T follicular helper cell (primary cell): ENCODE results near the gene USP24.
"Not testable (repeated sequence)": the region's sequence is repeated elsewhere in the genome, so short reads cannot be mapped to it uniquely, and the experiment has no call there.

Source experiments
- DNase-seq: peaks from one replicate; pipeline ENCODE4 v3.0.0-alpha.2; 2020; ENCODE audit warnings: low read depth

The USP24 gene

DNA sequence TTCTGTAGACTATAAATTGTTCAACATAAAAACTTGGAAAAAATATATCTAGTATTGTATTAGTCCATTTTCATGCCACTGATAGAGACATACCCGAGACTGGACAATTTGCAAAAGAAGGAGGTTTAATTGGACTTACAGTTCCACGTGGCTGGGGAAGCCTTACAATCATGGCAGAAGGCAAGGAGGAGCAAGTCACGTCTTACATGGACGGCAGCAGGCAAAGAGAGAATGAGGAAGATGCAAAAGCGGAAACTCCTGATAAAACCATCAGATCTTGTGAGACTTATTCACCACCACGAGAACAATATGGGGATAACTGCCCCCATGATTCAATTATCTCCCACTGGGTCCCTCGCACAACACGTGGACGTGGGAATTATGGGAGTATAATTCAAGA, 15.4 kb downstream of the USP24 start:
- not testable (repeated sequence) for DNase-seq

DNA sequence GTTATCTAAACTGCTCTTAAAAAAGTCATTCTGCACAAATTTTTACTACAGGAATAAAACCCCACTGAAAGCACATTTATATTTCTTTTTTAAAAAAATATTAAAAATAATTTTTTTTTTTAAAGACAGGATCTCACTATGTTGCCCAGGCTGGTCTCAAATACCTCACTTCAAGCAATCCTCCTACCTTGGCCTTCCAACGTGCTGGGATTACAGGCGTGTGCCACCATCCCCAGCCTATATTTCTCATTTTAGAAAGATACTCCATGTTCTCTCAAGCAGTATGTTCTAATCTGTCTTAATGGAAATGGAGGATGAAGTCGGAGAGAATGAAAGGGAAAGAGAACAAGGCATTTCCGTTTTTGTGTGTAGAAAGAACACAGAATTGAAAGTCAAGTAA, 17.1 kb downstream of the USP24 start:
- no peak for DNase-seq

DNA sequence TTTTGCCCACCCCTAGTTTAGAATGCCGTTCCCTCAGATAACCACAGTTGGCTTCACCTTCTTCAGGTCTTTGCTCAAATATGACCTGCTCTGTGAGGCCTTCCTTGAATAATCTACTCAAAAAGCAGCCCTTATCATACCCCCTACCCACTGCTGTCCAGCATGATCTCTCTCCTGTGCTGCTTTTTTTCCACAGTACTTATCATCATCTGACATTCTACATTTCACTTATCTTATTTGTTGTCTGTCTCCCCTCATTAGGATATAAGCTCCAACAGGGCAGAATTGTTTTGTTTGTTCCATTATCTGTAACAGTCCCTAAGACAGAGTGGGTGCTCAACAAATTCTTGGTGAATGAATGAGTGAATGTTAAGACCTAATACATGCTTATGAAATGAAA, 18.1 kb downstream of the USP24 start:
- no peak for DNase-seq

DNA sequence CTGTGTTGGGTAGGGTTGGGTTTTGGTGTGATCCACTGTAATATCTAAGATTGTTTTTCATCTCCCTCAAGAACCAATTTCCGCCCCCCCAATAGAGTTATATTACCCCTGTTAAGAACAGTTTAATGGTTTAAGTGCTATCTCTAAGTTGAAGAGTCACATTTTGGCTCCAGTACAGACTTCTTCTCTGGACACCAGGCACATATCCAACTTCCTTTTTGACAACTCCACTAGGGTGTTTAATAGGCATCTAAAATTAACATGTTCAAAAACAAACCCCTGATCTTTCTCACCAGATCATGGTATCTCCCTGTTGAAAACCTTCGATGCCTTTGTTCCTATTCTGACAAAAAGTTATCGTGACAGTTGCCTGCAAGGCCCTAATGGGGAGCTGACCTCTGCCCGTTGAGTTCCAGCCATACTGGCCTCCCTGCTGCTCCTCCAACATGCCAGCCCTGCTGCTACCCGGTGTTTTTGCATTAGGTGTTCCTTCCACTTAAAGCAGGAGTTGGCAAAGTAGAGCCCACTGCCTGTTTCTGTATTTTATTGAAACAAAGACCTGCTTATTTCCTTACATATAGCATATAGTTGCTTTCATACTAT, 18.6 kb downstream of the USP24 start:
- DNase-seq, result no peak

DNA sequence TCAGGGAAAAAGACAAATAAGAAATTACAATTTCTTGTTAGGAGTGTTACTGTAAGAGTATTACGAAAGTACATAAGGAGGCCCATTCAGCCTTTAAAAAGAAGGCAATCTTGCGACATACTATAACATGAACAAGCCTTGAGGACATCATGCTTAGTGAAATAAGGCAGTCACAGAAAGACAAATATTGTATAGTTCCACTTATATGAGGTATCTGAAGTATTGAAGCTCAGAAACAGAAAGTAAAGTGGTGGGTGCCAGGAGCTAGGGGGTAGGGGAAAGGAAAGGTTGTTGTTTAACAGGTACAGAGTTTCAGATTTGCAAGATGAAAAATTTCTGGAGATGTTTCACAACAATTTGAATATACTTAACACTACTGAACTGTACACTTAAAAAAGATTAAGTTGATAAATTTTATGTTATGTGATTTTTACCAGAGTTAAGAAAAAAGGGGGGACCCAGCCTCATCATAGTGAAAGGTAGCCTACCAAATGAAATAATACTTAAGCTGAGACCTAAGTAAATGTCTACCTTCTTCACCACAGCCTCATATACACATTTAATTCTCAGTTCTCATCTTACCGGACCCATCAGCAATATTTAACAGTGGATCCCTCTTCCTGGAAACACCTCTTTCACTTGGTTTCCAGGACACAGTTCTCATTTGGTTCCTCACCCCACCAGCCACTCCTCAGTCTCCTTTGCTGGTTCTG, 19.5 kb downstream of the USP24 start:
- DNase-seq, result no peak

DNA sequence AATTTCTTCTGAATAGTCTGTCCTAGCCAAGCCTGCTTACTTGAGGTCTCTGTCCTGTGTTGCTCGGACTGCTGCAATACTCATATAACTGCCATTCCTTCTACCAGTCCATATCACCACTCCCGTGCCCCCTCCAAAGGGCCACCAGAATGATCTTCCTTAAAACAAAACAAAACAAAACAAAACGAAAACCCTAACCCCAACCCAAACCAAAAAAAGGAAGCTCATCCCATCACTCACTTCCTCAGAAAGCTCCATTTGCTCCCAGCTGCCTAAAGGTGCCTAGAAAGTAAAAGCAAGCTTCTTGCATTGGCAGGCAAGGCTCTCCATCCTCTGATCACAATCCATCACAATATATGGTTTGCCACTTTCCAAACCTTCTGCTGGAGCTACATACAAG, 20.3 kb downstream of the USP24 start:
- DNase-seq, result no peak

DNA sequence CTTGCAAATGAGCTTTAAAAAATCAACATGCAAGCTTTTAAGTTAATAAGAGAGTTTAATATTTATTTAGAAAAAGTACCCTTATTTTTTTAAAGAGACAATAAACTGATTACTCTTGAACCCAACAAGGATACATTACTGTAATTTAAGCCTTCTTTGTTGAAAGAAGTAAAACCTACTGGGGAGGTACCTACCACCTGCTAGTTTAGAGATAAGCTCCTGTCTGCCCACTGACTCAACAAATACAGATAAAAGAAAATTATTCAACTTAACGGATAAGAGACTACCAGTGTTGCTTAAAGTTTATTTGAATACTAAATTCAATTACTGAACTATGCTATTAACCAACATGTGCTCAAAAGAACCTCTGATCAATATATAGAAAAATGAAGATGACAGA, 23.1 kb downstream of the USP24 start:
- DNase-seq, result no peak

DNA sequence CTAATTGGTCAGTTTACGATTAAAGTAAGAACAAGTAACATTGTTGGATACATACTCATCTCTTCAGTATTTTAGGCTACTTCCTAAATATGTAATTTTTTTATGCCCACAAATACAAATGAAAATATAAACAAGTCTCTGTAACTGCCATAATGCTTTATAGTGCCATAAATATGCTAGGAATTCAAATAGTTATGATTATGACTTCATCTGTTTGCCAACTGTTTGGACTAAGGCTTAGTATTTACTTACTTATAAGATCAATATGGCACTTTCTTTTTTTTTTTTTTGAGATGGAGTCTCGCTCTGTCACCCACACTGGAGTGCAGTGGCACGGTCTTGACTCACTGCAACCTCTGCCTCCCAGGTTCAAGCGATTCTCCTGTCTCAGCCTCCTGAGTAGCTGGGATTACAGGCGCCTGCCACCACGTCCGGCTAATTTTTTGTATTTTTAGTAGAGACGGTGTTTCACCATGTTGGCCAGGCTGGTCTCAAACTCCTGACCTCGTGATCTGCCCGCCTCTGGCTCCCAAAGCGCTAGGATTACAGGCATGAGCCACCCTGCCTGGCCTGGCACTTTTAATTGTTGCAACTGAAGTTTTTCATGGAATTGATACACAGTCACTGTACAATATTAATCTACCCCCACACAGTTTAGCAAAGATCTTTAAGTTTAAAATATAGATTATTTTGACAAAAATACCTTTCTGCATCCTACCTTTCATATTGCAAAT, 23.8 kb downstream of the USP24 start:
- DNase-seq, result not testable (repeated sequence)

DNA sequence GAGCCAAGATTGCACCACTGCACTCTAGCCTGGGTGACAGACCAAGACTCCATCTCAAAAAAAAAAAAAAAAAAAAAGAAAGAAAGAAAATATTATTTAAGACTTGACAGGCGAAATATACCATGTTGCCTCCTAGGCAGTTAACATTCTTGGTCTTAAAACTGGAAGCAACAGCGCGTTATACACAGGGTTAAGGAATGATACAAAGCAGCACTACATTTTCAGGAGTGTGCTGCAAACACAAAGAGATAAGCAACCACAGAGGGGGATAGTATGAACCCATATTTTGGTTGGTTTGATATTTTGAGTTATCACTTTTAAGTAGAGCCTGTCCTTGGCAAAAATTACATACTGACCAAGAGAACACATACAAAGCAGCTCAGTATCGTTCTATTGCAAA, 25.1 kb downstream of the USP24 start:
- DNase-seq, result no peak

DNA sequence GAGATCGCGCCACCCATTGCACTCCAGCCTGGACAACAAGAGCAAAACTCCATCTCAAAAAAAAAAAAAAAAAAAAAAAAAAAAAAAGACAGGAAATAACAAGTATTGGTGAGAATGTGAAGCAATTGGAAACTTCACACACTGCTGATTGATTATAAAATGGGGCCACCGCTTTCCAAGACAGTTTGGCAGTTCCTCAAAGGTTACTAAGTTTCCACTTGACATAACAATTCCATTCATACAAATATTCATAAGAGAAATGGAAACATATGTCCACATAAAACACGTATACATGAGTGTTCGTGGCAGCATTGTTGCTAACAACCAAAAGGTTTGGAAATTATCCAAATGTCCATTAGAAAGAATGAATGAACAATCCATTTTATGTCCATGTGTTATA, 26.3 kb downstream of the USP24 start:
- no peak for DNase-seq

DNA sequence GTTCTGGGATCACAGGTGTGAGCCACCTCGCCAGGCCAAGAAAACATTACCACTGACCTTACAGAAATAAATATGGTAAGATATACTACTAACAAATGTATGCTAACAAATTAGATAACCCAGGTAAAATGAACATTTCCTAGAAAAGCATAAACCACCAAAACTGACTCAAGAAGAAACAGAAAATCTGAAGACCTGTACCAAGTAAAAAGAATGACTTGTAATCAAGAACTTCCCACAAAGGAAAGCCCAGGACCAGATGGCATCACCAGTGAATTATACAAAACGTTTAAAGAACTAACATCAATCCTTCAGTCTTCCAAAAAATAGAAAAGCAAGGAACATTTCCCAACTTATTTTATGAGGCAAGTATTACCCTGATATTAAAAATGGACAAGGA, 29.3 kb downstream of the USP24 start:
- no peak for DNase-seq

DNA sequence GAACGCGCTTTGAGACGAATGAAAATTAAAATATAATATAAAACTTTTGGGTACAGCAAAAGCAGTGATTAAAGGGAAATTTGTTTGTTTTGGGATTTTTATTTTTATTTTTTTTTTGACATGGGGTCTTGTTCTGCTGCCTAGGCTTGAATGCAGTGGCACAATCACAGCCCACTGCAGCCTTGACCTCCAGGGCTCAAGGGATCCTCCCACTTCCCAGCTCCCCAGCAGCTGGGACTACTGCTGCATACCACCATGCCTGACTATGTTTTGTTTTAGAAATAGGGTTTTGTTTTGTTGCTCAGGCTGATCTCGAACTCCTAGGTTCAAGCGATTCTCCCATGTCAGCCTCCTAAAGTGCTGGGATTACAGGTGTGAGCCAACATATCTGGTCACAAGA, 30.3 kb downstream of the USP24 start:
- DNase-seq, result no peak

DNA sequence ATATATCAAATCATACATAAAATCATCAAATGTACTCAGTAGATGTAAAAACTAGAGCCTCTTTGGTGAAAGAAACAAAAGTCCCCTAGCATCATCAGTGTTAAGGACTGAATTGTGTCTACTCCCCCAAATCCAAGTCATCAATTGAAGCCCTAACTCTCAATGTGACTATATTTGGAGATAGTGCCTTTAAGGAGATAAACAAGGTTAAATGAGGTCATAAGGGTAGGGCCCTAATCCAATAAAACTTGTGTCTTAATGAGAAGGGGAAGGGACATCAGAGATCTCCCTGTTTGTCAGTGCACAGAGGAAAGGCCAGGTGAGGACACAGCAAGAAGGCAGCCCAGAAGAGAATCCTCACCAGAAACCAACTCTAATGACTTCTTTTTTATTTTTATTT, 33.5 kb downstream of the USP24 start:
- DNase-seq, result no peak

DNA sequence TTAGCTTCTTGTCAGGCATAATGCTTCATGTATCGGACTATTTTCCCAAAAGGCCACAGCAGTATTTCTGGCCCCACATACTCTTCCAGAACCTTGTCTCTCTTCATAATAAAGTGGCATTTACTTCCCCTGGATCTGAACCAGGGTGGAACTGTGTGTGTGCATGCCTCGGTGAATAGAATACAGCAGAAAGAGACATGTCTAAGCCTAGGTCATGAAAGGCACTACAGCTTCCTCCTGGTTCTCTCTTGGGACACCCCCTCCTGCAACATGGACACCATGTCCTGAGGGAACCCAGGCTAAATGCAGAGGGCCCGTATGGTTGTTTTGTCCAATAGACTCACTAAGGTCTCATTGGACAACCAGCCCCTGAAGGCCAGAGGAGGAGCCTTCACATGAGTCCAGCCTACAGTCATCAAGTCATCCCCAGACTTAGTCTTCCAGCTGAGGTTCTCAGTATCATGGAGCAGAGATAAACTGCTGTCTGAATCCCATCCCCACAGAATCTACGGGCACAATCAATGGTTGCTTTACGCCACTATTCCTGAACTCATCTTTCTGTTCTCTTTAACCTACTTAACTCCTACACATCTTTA, 35.0 kb downstream of the USP24 start:
- DNase-seq, result no peak

DNA sequence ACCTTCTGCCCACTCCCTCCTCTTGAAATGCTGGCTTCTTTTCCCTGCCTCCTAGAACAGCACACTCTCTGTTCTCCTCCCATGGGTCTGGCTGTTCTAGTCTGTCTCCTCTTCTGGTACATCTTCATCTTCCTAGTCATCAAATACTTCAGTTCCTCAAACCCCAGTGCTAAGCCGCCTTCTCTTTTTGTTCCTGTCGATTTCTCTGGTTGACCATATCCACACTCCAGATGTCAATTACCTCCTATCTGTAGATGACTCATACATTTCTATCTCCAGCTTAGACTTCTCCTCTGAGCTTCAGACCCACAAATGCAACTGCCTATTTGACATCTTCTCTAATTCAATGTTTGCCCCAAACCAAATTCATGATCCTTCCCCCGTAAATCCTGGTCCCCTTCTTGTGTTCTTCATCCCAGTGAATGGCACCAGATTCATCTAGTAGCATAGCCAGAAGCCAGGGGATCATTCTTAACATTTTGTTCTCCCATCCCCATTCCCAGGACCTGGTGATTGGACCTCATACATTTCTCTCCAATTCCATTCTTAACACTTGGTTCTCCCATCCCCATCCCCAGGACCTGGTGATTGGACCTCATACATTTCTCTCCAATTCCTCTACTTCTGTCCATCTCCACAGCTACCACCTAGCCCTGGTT, 35.9 kb downstream of the USP24 start:
- no peak for DNase-seq

DNA sequence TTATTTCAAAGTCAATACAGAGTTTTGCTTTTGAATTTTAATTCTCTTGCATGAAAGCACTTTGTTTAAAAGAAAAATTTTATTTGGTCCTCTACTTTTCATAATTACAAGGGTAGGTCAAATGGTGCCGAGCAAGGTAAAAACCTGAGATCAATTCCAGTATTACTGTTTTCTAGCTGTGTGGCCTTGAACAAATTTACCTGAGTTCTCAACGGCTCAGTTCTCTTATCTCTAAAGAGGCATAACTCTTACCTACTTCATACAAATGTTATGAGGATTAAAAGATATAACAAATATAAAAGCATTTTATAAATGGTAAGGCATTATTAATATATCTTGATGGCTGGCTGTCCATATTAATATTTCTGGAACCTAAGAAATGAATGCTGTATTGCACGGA, 42.5 kb downstream of the USP24 start:
- no peak for DNase-seq

DNA sequence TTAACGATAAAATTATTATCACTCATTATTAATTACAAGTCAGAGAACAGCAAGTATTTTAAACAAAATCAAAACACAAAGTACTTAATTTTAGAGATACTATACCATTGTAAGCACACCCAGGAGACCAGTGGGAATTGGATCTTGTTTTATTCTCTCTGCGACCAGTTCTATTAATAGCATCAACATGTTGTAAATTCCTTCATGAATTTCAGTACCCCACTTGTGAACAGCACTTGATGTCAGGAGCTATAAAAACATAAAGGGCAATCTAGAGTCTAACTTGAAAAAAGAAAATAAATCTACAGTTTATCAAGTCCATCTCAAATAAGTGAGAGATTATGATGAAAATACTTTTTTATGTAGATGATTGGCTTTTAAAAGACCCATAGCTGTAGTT, 42.9 kb downstream of the USP24 start:
- no peak for DNase-seq

DNA sequence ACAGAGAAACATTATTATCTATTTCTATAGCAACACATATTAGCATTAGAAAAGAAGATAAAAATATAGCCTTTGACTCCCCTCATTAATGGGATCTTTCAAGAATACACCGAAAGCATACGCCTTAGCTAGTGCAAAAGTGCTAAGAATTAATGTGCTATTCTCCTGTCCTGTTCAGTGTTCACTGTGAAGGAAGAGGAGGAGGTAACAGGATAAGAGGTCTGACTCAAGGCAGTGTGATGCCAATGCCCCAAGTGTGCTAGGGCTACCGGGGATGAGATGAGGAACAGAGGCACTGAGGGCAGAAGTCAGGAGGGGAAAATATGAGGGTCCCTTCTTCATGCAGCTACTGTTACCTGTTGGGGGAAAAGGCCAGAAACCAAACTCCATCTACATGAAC, 43.5 kb downstream of the USP24 start:
- no peak for DNase-seq

DNA sequence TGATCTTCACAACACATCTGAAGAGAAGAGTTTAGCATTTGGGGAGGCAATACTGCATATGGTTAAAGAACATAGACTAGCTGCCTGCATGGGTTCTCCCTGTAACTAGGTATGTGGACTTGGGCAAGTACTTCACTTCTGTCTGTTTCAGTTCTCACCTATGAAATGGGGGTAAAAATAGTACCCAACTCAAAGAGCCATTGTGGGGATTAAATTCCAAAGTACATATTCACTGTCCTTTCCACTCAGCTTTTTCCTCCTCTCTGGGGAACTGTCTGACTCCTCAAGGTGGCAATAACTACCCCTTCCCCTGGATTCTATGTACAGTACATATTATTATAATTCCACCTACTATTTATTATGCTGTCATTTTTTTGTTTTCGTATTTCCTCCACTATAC, 44.7 kb downstream of the USP24 start:
- no peak for DNase-seq

DNA sequence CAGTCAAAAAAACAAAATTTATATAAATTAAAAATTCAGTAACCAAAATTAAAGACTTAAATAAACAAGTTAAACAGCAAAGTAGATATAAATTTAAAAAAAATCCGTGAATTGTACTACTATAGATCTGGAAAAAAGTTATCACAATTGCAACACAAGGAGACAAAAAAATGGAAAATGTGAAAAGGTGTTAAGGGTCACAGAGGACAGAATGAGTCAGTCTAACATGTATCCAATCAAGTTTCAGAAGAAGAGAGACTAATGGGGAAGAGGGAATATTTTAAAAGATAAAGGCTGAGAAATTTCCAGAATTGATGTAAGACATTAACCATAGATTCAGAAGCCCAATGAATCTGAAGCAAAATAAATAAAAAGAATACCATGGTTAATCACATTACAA, 46.0 kb downstream of the USP24 start:
- no peak for DNase-seq

DNA sequence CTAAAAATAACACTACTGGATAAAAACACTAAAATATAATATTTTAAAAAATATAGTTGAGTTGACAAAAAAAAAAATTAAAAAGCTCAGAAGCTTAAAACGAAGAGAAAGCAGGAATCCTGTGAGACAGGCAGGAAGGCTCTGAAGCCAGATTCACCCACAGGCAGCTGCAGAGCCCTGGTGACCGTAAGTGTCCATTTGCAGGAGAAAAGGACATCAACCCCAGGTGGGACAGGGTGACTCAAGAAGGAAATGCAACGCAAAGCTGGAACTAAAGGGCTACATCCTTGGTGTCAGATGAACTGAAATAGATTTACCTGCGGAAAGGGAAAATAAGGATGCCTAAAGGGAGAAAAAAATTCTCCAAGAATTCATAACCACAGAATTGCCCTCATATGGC, 46.8 kb downstream of the USP24 start:
- no peak for DNase-seq

DNA sequence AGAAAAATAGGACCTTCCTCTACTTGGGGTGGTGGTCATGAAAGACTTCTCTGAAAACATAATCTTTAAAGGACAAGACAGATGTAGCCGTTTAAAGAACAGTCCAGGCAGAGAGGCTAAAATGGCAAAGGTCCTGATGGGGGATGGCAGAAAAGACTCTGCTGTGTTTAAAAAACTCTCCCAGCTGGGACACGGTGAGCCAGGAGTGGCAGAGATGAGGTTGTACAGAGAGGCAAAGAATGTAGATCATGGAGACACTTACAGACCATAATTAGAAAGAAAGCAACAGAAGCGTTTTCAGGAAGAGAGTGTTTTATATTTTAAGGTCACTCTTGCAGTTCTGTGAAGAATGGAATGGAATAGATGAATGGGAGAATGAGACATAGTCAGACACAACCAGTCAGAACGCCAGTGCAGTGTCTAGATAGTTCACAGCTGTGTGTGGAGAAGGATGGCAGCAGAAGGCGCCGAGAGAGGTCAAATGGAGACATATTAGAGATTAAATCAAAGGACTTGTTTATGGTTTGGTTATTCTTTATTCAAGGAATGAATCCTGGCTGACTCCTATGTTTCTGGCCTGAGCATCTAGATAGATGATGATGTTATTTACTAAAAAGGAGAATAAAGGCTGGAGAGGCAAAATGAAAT, 47.8 kb downstream of the USP24 start:
- no peak for DNase-seq
